PFSK-1 (cell line): ENCODE data around the gene HSD3B2.

ENCODE experiments used
- FOXP2 ChIP-seq: optimal IDR thresholded peaks from 2 replicates; pipeline ENCODE3; 2011; ENCODE audit warnings: borderline replicate concordance, control low read depth, inconsistent platforms; ENCODE audit not compliant: insufficient read depth; ENCODE audit errors: extremely low read length, extremely low read depth
- POLR2AphosphoS5 ChIP-seq: IDR thresholded peaks from 2 replicates; pipeline ENCODE4 v1.6.1; 2012; ENCODE audit warnings: low read depth, mild to moderate bottlenecking, control low read depth, low read length, moderate library complexity
- REST ChIP-seq, 2 experiments: IDR thresholded peaks; 2 replicates each; pipeline versions ENCODE4 v1.6.1 to v1.8.0; 2011 to 2012; ENCODE audit warnings: low read depth in 2 of 2, low read length in 2 of 2, control low read depth in 1 of 2, inconsistent platforms in 1 of 2, mild to moderate bottlenecking in 1 of 2, moderate library complexity in 1 of 2; ENCODE audit not compliant: insufficient read depth in 1 of 2
- SIN3A ChIP-seq: IDR thresholded peaks from 2 replicates; pipeline ENCODE4 v1.6.1; 2012; ENCODE audit warnings: mild to moderate bottlenecking, low read length, moderate library complexity, borderline replicate concordance; ENCODE audit not compliant: insufficient read depth
- TAF1 ChIP-seq: IDR thresholded peaks from 2 replicates; pipeline ENCODE4 v1.6.1; 2012; ENCODE audit warnings: low read length, control low read depth, borderline replicate concordance; ENCODE audit not compliant: insufficient read depth

Gene HSD3B2

GRCh38 chr1:119440721-119441307 lies 25.9 kb downstream of the HSD3B2 start:
- TF ChIP-seq REST (IDR thresholded peaks at IDR 0.05; ENCODE audit: insufficient read depth in 1 of 2, low read depth in 2 of 2, low read length in 2 of 2) (no peak), SIN3A (no peak), POLR2AphosphoS5 (no peak), FOXP2 (no peak), TAF1 (no peak)

GRCh38 chr1:119442756-119443155 lies 27.8 kb downstream of the HSD3B2 start:
- no peak for TF ChIP-seq REST (IDR thresholded peaks at IDR 0.05; ENCODE audit: insufficient read depth in 1 of 2, low read depth in 2 of 2, low read length in 2 of 2)
- TF ChIP-seq POLR2AphosphoS5, result no peak
- no peak for TF ChIP-seq SIN3A
- TF ChIP-seq TAF1, result no peak
- no peak for TF ChIP-seq FOXP2

- no peak for TF ChIP-seq SIN3A
- no peak for TF ChIP-seq FOXP2
- no peak for TF ChIP-seq POLR2AphosphoS5
- no peak for TF ChIP-seq REST (IDR thresholded peaks at IDR 0.05; ENCODE audit: insufficient read depth in 1 of 2, low read depth in 2 of 2, low read length in 2 of 2)
- TF ChIP-seq TAF1, result no peak
Observed at GRCh38 chr1:119446321-119446720, 31.4 kb downstream of the HSD3B2 start.

- TF ChIP-seq TAF1, result no peak
- no peak for TF ChIP-seq POLR2AphosphoS5
- no peak for TF ChIP-seq REST (IDR thresholded peaks at IDR 0.05; ENCODE audit: insufficient read depth in 1 of 2, low read depth in 2 of 2, low read length in 2 of 2)
- TF ChIP-seq FOXP2, result no peak
- TF ChIP-seq SIN3A, result no peak
Observed at GRCh38 chr1:119447344-119448126, 32.6 kb downstream of the HSD3B2 start.
